GM12873 (cell line): ENCODE data around the gene LENG8.

Experiments used
- TF ChIP-seq, protein P1 (sequence below): IDR thresholded peaks from 2 replicates; pipeline ENCODE4 v1.5.1; 2012; ENCODE audit warnings: low read depth, mild to moderate bottlenecking, moderate library complexity, low read length, control low read depth; ENCODE audit not compliant: insufficient read depth; ENCODE audit errors: missing control alignments

Gene LENG8

DNA sequence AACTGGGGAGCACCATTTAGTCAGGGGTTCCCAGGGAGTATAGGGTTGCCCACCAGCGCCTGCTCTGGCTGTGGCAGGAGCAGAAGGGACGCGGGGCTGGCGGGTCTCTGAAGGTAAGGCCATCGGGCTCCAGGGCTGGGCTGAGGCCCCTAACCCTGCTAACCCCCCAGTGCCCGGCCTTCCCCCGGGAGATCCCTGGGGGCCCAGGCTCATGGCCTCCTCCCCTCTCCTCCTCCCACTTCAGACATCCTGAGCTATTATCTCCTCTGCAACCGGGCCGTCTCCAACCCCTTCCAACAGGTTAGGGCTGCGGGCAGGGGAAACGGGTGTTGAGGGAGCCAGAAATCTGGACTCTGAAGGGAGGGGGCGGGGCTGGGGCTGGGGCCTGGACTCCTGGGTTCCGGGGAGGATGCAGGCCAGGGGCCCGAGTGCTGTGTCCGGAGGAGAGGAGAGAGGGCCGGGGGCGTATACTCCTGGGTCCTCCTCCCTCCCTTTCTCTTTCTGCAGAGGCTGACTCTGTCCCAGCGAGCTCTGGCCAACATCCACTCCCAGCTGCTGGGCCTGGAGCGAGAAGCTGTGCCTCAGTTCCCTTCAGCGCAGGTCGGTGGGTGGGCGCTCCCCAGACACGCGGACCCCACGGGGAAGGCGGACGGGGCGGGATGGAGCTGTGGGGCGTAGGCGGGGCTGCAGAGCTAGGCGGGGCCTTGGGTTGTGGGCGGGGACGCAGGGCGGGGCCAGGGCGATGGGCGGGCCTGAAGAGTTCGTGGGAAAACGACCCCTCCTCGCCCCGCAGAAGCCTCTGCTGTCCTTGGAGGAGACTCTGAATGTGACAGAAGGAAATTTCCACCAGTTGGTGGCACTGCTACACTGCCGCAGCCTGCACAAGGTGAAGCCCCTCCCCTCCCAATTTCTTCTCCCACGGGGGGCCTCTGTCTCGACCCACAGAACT lies 18.4 kb upstream of the LENG8 start:
- TF ChIP-seq, protein P1, sequence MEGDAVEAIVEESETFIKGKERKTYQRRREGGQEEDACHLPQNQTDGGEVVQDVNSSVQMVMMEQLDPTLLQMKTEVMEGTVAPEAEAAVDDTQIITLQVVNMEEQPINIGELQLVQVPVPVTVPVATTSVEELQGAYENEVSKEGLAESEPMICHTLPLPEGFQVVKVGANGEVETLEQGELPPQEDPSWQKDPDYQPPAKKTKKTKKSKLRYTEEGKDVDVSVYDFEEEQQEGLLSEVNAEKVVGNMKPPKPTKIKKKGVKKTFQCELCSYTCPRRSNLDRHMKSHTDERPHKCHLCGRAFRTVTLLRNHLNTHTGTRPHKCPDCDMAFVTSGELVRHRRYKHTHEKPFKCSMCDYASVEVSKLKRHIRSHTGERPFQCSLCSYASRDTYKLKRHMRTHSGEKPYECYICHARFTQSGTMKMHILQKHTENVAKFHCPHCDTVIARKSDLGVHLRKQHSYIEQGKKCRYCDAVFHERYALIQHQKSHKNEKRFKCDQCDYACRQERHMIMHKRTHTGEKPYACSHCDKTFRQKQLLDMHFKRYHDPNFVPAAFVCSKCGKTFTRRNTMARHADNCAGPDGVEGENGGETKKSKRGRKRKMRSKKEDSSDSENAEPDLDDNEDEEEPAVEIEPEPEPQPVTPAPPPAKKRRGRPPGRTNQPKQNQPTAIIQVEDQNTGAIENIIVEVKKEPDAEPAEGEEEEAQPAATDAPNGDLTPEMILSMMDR: no peak

DNA sequence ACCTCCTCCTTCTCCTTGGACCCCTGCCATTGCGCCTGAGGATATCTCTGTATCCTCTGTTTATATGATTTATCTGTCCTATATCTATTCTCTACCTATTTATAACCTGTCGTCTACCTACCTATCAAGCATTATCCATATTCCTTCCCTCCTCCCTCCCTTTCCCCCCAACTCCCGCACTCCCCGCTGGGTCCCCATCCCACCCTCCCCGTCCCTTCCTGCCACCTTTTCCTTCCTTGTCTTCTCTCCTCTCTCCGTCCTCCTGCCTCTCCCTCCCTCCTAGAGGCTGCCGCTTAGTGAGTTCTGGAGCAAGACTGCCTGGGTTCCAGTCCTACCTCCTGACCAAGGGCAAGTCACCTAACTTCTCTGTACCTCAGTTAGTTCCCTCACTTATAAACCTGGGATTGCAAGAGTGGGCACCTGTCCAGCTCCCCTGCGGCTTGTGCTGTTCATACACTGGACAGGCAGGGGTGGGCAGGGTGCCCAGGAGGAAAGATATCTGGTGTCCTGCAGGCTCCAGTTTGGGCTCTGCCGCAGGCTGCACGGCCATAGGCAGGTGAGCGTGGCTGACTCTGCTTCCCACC lies 17.7 kb upstream of the LENG8 start:
- TF ChIP-seq, protein P1: no peak

DNA sequence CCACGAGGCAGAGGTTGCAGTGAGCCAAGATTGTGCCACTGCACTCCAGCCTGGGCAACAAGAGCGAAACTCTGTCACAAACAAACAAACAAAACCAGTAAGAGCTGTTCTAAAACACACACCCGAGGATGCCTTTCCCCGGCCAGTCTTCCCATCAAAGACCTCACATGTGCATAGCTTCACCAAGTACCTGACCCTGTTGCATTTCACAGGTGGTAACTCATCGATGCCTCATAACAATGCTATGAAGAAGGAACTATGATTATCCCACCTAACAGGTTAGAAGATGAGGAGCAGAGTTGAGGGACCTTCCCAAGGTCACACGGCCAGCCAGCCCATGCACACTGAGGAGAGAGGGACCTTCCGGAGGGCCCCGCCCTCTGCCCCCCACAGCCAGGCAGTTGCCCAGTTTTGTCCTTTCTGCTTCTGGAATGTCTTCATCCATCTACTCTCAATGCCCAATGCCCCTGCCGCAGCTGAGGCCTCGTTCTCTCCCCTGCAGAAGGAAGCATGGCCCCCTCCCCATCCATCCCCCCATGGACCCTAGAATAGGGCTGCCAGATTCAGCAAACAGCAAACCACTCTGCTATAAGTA lies 16.8 kb upstream of the LENG8 start:
- TF ChIP-seq, protein P1: no peak

DNA sequence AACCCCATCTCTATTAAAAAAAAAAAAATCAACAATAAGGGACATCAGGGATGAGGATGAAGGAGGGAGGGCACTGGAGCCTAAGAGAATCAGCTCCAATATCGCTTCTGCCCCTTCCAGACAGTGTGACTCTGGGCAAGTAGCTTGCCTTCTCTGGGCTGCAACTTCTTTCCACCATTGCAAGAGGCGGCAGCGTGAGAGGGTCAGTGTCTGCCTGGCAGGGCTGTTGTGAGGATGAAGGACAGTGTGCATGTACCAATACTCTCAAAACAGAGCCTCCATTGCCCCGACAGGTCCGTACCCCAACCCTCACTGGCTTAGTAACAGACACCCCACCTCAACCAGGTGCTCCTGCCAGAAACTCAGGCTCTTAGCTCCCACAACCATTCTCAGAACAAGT lies 15.3 kb upstream of the LENG8 start:
- TF ChIP-seq, protein P1: no peak

DNA sequence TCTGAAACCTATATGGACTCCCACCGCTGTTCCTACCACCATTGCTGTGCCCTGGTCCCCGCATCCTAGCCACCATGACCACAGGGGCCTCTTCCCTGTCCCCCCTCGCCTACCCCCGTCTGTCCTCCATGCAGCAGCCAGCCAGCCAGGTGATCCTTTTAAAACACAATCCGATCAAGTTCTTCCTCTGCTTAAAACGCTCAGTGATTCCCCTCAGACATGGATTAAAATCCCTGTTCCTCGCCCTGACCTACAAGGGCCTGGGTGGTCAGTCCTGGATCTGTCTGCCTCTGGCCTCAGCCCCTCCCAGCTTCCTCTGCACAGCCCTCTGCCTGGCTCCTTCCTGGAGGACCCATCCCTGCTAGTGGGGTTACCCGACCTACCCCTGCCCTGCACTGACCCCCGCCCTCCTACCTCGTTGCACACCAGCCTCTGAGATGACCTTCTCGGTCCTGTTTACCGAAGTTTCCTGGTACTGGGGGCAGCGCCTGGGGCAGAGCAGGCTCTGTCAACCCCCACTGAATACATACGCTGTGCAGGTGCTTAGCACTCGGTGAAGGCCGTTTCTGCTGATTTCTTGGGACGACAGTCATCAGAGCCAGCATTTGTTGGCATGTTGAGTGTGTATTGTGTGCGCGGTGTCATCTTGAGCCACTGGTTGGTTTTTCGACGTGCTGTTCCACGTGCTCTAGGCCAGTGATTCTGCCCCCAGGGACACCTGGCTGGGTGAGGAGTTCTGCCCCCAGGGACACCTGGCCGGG lies 14.7 kb upstream of the LENG8 start:
- TF ChIP-seq, protein P1: no peak

DNA sequence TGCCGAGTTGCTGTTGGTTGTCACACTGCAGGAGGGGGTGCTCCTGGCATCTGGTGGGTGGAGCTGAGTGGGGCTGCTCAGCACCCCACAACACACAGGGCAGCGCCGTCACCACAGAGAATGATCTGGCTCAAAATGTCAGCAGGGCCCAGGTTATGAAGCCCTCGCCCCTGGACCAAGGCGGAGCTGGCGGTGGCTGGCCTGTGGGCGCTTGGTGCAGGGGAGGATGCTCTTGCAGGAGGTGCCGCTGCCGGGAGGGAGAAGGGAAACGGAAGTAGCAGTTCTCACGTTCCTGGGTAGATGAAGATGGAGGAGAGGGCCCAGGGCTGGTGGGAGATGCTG lies 14.2 kb upstream of the LENG8 start:
- TF ChIP-seq, protein P1: no peak

DNA sequence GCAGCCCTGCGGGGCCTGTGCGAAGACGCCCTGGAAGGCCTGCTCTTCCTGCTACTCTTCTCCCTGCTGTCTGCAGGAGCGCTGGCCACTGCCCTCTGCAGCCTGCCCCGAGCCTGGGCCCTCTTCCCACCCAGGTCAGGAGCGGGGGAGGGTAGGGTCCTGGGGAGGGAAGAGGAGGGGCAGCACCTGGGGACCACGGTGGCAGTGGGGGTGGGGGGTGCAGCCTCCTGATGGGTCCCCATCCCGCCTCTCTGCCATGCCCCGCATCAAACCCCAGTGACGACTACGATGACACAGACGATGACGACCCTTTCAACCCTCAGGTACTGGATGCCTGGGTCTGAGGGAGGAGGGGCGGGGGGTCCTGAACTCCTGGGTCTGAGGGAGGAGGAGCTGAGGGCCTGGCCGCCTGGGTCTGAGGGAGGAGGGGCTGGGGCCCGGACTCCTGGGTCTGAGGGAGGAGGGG lies 13.4 kb upstream of the LENG8 start:
- TF ChIP-seq, protein P1: no peak
